GM18526 (cell line): Measurements from ENCODE around the gene TPP2.
A peak's percentile ranks its signal among the peaks of the same experiment; 100 is the strongest.

ENCODE experiments used
- POLR2A ChIP-seq: IDR thresholded peaks from 3 replicates; pipeline ENCODE4 v1.6.1; 2011; ENCODE audit not compliant: insufficient read length; ENCODE audit errors: extremely low read depth

Gene TPP2

GRCh38 chr13:102596147-102597028 is at the start of gene TPP2:
TSS of gene TPP2 (plus strand) at chr13:102596986. CDS start at chr13:102597039, 53 bp downstream.
- peak; percentile 96 for TF ChIP-seq POLR2A

- TF ChIP-seq POLR2A: no peak
Measured at GRCh38 chr13:102548811-102549210, 48.0 kb upstream of the TPP2 start.

- TF ChIP-seq POLR2A: no peak
Measured at GRCh38 chr13:102550507-102550906, 46.3 kb upstream of the TPP2 start.

DNA sequence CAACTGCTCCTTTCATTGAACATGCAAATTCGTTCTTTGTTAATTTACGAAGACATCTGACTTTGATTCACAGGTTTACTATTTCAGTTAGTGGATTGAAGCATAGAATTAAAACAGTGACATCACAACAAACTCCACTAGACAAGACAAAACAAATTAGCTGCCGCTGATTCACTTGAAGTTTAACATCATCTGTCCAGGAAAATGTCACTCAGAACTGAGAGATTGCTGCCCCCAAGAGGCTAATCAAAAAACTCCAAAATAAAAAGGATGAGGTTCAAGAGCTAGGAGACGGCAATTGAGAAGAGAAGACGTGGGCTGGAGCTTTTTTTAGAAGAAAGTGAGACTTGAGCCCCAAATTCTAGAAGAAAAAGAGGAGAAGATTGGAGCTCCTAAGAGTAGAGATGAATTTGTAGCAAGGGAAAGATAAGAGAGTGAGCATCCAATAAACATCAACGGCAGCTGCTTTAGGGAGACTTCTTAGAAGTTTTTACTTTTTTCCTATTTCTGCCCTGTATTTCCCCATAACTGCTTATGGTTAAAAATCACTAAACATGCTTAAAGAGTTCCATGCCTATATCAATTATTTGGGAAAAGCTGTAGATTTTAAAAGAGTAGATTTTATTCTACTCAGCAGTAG is 40.8 kb upstream of the TPP2 start:
- TF ChIP-seq POLR2A: no peak

DNA sequence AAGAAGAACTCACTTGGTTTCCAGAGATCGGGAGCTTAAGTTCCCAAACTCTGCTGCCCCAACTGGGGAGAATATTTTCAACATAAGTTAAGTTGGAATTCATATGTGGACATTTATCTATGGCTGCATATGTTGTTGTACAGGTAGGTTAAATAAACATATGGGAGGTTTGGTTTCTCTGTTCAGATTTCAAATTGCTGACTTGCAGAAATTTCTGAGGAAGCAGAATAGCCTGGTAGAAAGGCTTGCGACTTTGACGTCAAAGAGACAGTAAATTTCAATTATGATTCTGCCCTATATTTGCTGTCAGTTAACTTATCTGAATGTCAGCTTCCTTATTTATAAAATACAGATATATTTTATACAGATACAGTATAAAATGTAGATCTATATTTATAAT is 40.0 kb upstream of the TPP2 start:
- no peak for TF ChIP-seq POLR2A

DNA sequence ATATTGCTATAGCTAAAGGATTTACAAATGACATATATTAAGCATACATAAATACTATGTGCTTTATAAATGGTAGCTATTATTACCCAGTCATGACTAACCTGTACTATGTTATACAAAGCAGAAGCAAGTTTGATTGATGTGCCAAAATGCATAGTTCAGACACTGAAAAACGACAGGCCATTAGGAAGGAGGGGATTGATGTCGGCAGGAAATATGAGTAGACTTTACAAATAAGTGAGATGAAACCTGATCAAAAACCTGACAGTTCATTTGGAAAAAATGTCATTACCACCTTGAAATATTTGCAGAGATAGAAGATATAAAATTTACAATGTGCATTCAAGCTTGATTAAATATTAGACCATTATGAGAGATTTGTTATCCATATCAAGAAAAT is 38.8 kb upstream of the TPP2 start:
- TF ChIP-seq POLR2A: no peak

GRCh38 chr13:102561933-102562332 is 34.9 kb upstream of the TPP2 start:
- TF ChIP-seq POLR2A: no peak

DNA sequence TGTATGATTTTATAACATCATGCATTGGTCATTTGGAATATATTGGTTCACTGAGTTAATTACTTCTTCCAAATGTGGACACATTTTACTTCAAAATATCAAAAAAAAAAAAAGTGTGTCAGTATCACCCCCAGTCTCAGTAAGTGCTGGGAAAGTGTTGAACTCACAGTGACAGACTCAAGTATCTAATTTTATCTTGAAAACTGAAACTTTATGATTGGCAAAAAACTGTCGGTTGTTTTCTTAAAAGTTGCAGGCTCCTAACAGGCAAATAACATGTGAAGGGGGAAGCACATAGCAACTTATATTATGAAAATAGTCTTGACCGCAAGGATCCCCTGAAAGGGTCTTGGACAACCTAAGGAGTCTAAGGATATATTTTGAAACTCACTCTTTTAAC is 33.5 kb upstream of the TPP2 start:
- TF ChIP-seq POLR2A: no peak

DNA sequence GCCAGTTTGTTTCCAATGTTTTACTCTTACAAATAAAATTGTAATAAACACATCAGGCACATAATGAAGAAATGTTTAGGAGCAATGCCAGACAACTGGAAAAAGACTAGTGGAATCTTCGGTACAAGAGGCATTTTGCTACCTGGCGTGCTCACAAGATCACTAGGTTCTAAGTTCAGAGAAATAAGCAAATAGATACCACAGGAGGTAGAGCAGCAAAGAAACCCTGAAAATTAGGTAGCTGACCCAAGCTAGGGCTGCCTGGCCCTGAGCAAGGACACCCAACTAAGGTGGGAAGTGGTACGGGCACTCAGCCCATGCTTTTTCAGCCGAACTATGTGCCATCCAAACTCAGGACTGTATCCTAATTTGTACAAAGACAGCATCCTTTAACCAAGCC is 32.2 kb upstream of the TPP2 start:
- TF ChIP-seq POLR2A: no peak

DNA sequence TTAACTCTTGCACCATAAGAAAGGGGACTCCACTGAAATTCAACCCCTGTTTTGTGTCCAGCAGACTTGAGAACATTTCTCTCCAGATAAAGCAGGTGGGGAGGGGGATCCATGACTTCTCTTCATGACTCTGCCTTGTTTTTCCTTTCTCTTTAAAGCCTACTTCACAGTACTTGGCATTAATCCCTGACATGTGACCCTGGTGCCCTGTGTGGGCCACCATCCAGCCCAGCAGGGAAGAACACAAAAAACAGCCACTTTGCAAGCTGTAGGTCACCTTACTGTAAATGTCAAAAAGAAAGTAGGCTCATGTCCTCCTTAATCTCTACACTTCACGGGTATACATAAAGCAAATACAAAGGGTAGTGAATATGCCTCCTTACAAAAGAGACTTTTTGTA is 30.3 kb upstream of the TPP2 start:
- no peak for TF ChIP-seq POLR2A

DNA sequence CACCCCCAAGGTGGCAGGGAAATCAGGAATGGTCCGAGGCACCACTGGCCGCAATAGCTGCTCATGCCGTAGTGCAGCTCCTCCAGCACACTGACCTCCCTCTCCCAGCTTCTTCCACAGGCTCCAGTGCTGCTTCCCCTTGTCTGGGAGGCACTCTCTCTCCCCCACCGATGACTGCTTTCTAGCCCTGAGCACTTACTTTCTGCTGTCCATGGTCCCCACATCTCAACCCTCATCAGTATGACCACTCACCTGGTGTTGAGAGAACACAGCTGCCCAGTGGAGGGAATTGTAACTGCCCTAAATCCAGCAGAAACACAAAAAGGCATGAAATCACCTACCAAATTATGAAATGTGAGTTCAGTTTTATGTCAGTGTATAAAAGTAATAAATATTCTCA is 28.9 kb upstream of the TPP2 start:
- TF ChIP-seq POLR2A: no peak

DNA sequence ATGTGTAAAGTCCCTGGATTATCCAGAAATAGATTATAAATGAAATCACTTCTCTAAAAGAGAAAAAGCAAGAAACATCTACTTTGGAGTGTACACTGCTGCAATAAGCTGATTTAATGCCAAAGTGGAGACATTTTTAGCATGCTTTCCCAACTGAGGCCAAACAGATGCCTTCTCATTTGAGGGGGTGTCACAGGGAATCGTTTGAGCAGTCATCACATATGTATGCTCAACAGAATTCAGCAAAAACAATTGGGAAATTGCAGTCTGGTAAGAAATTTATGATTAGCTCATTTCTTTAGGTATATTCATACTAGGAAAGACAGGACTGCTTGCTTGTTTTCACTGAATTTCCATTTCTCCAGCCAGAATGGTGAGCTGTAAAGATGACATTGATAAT is 27.3 kb upstream of the TPP2 start:
- no peak for TF ChIP-seq POLR2A

- TF ChIP-seq POLR2A: no peak
Measured at GRCh38 chr13:102571075-102571474, 25.7 kb upstream of the TPP2 start.

DNA sequence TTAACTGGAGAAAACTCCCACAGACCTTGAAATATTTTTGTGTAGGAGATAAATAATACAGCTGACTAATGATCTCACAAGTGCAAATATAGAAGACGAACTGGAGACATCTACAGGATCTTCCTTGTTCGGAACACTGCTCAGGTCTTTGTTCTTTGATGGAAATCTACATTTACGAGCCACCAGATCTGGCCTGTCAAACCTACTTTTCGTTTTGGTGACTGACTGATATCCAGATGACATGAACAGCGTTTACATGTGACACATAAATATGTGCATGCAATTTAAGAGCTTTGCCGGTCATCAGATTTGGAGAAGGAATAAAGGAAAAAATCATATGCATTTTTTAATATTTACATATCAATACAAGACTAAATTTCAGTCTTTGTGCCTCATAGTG is 24.5 kb upstream of the TPP2 start:
- TF ChIP-seq POLR2A: no peak

DNA sequence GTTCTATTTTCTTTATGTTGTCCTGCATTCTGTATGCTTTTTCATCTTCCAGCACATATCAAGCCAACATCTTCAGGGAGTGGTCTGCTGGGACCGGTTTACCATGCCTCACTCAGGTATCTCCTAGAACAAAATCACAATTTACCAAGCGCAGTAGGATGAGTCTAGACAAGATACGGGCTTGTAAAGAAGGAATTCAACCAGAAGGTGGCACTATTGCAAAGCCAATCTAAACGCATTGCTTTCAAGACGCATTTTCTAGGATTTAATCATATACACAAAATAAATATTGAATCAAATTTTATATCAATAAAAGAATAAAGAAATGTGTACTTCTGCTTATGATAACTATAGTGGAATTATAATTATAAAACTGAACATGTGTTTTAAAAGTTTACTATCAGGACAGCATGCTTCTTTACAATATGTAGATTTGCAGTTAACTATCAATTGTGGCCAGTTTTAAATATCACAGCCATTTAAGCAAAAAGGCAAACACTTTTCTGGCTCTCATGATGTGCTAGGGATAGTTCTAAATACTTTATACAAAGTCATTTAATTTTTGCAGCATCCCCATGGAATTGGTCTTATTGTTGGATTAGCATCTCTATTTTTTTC is 16.1 kb upstream of the TPP2 start:
- no peak for TF ChIP-seq POLR2A

GRCh38 chr13:102582256-102582655 is 14.5 kb upstream of the TPP2 start:
- TF ChIP-seq POLR2A: no peak
